ENCODE measurements around the gene EIF3A.
A peak's percentile ranks its signal among the peaks of the same experiment; 100 is the strongest.

The EIF3A gene

DNA sequence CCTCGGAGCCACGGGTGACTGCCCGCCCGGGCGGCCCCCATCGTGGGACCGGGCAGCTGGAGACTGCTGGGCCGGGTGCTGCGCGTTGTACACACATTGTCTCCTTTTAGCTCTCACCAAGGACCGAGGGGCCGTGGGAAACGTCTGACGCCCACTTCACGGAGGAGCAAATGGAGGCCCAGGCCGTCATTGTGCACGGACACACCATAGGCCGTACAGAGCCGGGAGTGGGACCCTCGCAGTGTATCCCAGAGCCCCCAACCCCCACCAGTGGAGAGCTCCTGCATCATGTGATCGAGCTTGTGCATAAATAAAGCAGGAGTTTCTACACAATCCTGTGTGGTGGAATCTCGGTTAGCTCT is 24.0 kb upstream of the EIF3A start (continued):
- TF ChIP-seq ZNF843 (tag by site-specific recombination; IDR thresholded peaks at IDR 0.05) (no peak), SP3 (tag by site-specific recombination; IDR thresholded peaks at IDR 0.05) (0 out of 2 replicates have a peak, but pooled peaks have one; percentile 10), EGR2 (tag by site-specific recombination; IDR thresholded peaks at IDR 0.05; ENCODE audit: low read depth) (0 out of 2 replicates have a peak, but pooled peaks have one; percentile 11)

- Histone ChIP-seq H3K4me1 (ENCODE audit: control insufficient read depth, insufficient read depth, low read length) (peaks cover 6% of the 10 kb centered on the region), H3K4me3 (ENCODE audit: low read depth, low read length) (peak within 1 kb of the TSS; percentile 65), H3K27ac (ENCODE audit: extremely low read depth, low read depth, low read length) (peak within 1 kb of the TSS; percentile 71; the same call in 1 of the 2 replicates), H3K9me3 (ENCODE audit: control insufficient read depth, insufficient read depth, low read depth, low read length) (no peaks in the 10 kb centered on the region), H3K36me3 (ENCODE audit: control insufficient read depth in 2 of 2, insufficient read depth in 1 of 2, low read length in 2 of 2) (peaks cover 18 to 34% of the 10 kb centered on the region in 2 experiments; a peak in 2 of 3 replicates)
- POLR2A ChIA-PET, result interaction anchor here (0.6 to 2.5 kb wide), 14 partner anchors 9 to 650 kb away, joined by 3 to 19 read pairs (median 6); partner anchors contain the start of genes CACUL1, EIF3A and SFXN4
- CTCF ChIA-PET, result interaction anchor here (0.6 kb wide), 4 partner anchors 22 to 491 kb away, joined by 3 read pairs; no protein-coding TSS in a partner anchor
- 0 out of 2 replicates have a peak, but pooled peaks have one; percentile 14 for TF ChIP-seq KLF1 (tag by site-specific recombination; IDR thresholded peaks at IDR 0.05)
- TF ChIP-seq ZNF707 (tag by site-specific recombination; IDR thresholded peaks at IDR 0.05), result no peak
- peak; percentile 42 for TF ChIP-seq SP3 (tag by site-specific recombination; IDR thresholded peaks at IDR 0.05)
- TF ChIP-seq ZNF768 (tag by site-specific recombination; IDR thresholded peaks at IDR 0.05), result no peak
- no peak for TF ChIP-seq ZNF658 (tag by site-specific recombination; IDR thresholded peaks at IDR 0.05)
- TF ChIP-seq, protein P1, sequence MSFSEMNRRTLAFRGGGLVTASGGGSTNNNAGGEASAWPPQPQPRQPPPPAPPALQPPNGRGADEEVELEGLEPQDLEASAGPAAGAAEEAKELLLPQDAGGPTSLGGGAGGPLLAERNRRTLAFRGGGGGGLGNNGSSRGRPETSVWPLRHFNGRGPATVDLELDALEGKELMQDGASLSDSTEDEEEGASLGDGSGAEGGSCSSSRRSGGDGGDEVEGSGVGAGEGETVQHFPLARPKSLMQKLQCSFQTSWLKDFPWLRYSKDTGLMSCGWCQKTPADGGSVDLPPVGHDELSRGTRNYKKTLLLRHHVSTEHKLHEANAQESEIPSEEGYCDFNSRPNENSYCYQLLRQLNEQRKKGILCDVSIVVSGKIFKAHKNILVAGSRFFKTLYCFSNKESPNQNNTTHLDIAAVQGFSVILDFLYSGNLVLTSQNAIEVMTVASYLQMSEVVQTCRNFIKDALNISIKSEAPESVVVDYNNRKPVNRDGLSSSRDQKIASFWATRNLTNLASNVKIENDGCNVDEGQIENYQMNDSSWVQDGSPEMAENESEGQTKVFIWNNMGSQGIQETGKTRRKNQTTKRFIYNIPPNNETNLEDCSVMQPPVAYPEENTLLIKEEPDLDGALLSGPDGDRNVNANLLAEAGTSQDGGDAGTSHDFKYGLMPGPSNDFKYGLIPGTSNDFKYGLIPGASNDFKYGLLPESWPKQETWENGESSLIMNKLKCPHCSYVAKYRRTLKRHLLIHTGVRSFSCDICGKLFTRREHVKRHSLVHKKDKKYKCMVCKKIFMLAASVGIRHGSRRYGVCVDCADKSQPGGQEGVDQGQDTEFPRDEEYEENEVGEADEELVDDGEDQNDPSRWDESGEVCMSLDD (tag by site-specific recombination; IDR thresholded peaks at IDR 0.05), result no peak
- TF ChIP-seq KLF8 (tag by site-specific recombination; IDR thresholded peaks at IDR 0.05), result peak; percentile 41; the same call in 1 of the 2 replicates
- TF ChIP-seq OSR2 (tag by site-specific recombination; IDR thresholded peaks at IDR 0.05), result no peak
- no peak for TF ChIP-seq SCRT1 (tag by site-specific recombination; IDR thresholded peaks at IDR 0.05; ENCODE audit: borderline replicate concordance)
- no peak for TF ChIP-seq BCL11B (tag by site-specific recombination; IDR thresholded peaks at IDR 0.05; ENCODE audit: low read depth)
- peak; percentile 76 for TF ChIP-seq YY1 (tag by site-specific recombination; IDR thresholded peaks at IDR 0.05)
- no peak for TF ChIP-seq ZFHX2 (tag by site-specific recombination; conservative IDR thresholded peaks at IDR 0.05)
- no peak for TF ChIP-seq ZNF274 (IDR thresholded peaks at IDR 0.05; ENCODE audit: low read length)
- TF ChIP-seq ZNF274 (tag by site-specific recombination; IDR thresholded peaks at IDR 0.05; ENCODE audit: borderline replicate concordance), result no peak
- TF ChIP-seq ZBTB26 (tag by site-specific recombination; optimal IDR thresholded peaks at IDR 0.05), result peak; percentile 67
- no peak for TF ChIP-seq TSHZ1 (tag by site-specific recombination; IDR thresholded peaks at IDR 0.05; ENCODE audit: borderline replicate concordance)
- TF ChIP-seq, protein P2, sequence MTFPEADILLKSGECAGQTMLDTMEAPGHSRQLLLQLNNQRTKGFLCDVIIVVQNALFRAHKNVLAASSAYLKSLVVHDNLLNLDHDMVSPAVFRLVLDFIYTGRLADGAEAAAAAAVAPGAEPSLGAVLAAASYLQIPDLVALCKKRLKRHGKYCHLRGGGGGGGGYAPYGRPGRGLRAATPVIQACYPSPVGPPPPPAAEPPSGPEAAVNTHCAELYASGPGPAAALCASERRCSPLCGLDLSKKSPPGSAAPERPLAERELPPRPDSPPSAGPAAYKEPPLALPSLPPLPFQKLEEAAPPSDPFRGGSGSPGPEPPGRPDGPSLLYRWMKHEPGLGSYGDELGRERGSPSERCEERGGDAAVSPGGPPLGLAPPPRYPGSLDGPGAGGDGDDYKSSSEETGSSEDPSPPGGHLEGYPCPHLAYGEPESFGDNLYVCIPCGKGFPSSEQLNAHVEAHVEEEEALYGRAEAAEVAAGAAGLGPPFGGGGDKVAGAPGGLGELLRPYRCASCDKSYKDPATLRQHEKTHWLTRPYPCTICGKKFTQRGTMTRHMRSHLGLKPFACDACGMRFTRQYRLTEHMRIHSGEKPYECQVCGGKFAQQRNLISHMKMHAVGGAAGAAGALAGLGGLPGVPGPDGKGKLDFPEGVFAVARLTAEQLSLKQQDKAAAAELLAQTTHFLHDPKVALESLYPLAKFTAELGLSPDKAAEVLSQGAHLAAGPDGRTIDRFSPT (tag by site-specific recombination; IDR thresholded peaks at IDR 0.05), result no peak
- TF ChIP-seq GLI4 (tag by site-specific recombination; IDR thresholded peaks at IDR 0.05), result no peak
- TF ChIP-seq, protein P3, sequence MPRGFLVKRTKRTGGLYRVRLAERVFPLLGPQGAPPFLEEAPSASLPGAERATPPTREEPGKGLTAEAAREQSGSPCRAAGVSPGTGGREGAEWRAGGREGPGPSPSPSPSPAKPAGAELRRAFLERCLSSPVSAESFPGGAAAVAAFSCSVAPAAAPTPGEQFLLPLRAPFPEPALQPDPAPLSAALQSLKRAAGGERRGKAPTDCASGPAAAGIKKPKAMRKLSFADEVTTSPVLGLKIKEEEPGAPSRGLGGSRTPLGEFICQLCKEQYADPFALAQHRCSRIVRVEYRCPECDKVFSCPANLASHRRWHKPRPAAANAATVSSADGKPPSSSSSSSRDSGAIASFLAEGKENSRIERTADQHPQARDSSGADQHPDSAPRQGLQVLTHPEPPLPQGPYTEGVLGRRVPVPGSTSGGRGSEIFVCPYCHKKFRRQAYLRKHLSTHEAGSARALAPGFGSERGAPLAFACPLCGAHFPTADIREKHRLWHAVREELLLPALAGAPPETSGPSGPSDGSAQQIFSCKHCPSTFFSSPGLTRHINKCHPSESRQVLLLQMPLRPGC (tag by site-specific recombination; IDR thresholded peaks at IDR 0.05), result 0 out of 2 replicates have a peak, but pooled peaks have one; percentile 11
- no peak for TF ChIP-seq RBAK (tag by site-specific recombination; IDR thresholded peaks at IDR 0.05)
These were observed 23.5 kb upstream of the EIF3A start, which contains the start of gene DENND10 for GRCh38 chr10:119103903-119104653. Gene DENND10, plus strand, starts transcription at chr10:119104113. Its CDS starts 30 bp downstream, at chr10:119104143.

Measured in HEK293 (cell line).